Islet precursor cell (in vitro differentiated cells): ENCODE measurements around the gene GP5.

Experiments used
- DNase-seq: peaks from one replicate; pipeline ENCODE4 v3.0.0-alpha.2; 2018

Gene GP5

GRCh38 chr3:194346621-194347020 is 52.4 kb downstream of the GP5 start:
- no peak for DNase-seq

DNA sequence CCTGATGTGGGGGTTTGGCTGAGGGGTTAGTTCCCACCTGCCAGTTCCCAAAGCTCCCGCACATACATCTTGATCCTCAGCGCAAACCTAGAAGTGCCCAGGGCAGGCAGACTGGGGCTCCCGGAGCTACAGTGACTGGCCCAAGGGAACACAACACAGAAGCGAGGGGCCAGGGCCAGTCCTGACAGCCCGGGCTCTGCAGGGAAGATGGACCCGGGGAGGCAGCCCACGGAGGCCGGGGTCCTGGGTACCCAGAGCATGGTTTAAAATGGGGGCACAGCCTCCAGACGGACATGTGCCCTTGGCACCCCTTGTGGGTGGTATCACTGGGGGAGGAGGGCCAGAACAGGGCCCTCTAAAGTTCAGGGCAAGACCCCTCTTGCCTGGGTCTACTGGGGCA is 53.0 kb downstream of the GP5 start:
- no peak for DNase-seq
